Lung (tissue), 13 donors: ENCODE results near the gene ZNF107. TPM values are rescaled to one million over a fixed set of nuclear protein-coding genes. Genes with fewer than 3 reads are reported as not detected.

Experiments
- ATAC-seq: fragments of 200-7000 bp; cut with Tn5 transposase; one replicate; pipeline ENCODE4 v1.9.1; 2020; ENCODE audit warnings: moderate number of reproducible peaks; ENCODE audit not compliant: insufficient read depth, low FRiP score
- DNase-seq, 3 donors: peaks; one replicate each; pipeline ENCODE4 v3.0.0-alpha.2; 2013 to 2017
- H3K27ac ChIP-seq, 2 donors: one replicate each; pipeline ENCODE4 v1.5.1; 2013; ENCODE audit warnings: mild to moderate bottlenecking in 2 of 2, moderate library complexity in 2 of 2, control low read depth in 1 of 2, inconsistent platforms in 1 of 2, low read depth in 1 of 2, low read length in 1 of 2
- H3K27me3 ChIP-seq, 3 donors: one replicate each; pipeline ENCODE4 v1.5.1; 2013; ENCODE audit warnings: low read length in 2 of 3; ENCODE audit not compliant: control insufficient read depth in 3 of 3, insufficient read depth in 3 of 3
- H3K36me3 ChIP-seq, 4 donors: one replicate each; pipeline ENCODE4 v1.5.1; 2013; ENCODE audit warnings: low read length in 4 of 4, mild to moderate bottlenecking in 1 of 4, moderate library complexity in 1 of 4; ENCODE audit not compliant: control insufficient read depth in 4 of 4, insufficient read depth in 4 of 4
- H3K4me1 ChIP-seq, 5 donors: one replicate each; pipeline ENCODE4 v1.5.1; 2013; ENCODE audit warnings: low read length in 5 of 5, mild to moderate bottlenecking in 2 of 5, moderate library complexity in 1 of 5; ENCODE audit not compliant: control insufficient read depth in 5 of 5, insufficient read depth in 5 of 5
- H3K4me3 ChIP-seq: one replicate; pipeline ENCODE4 v1.5.1; 2013; ENCODE audit warnings: mild to moderate bottlenecking, control low read depth, moderate library complexity
- H3K9ac ChIP-seq, 2 donors: one replicate each; pipeline ENCODE4 v1.5.1; 2013; ENCODE audit warnings: low read length in 2 of 2, control low read depth in 1 of 2; ENCODE audit not compliant: insufficient read depth in 1 of 2
- H3K9me3 ChIP-seq, 4 donors: one replicate each; pipeline ENCODE4 v1.5.1; 2013; ENCODE audit warnings: low read length in 3 of 4, mild to moderate bottlenecking in 1 of 4, moderate library complexity in 1 of 4; ENCODE audit not compliant: control insufficient read depth in 4 of 4, insufficient read depth in 3 of 4
- CTCF ChIP-seq: IDR thresholded peaks from 2 replicates; pipeline ENCODE4 v1.5.1; 2012; ENCODE audit warnings: mild to moderate bottlenecking; ENCODE audit errors: control extremely low read depth, extremely low read depth
- WGBS, 2 donors: extraction: QIAGEN DNeasy Blood & Tissue Kit; methylation state at CpG; one replicate each; pipeline ENCODE4 v1.1.7; 2013; 5-methylcytosine and 5-hydroxymethylcytosine counted together
- polyA plus RNA-seq, 2 donors: library from polyadenylated mRNA; stranded (reverse); fragments of 200-250 nt; gene quantifications; one replicate each; pipeline ENCODE4 v1.2.1, GENCODE V29; 2013
- small RNA-seq: library from RNA; depleted of rRNA; stranded (forward); fragments of <200 nt; gene quantifications from one replicate; pipeline ENCODE3, GENCODE V24; 2014; ENCODE audit warnings: low replicate concordance
- total RNA-seq, 2 donors: library from RNA; depleted of rRNA in 1 of 2; stranded (reverse); fragments of >200 nt in 1 of 2; gene quantifications; one replicate each; pipeline ENCODE4 v1.2.1, GENCODE V29; 2014 to 2021
- donor health status: control.
- donor health status: control.
- donor health status: Bipolar disorder and iron deficiency.
- donor health status: healthy.
- donor health status: DM: yes; HTN: yes; CAD: no.

Gene ZNF107
- total and polyA plus RNA-seq, 4 donors, result 1.3 to 9.0 (median 3.1) TPM

- DNase-seq, result peak in 1 of 3 donors; percentile 8
- 71 to 77% methylated on average over 3 of the region's 3 CpGs for WGBS, 2 donors
- TF ChIP-seq CTCF, result no peak
- ATAC-seq, result no peak
- Histone ChIP-seq H3K4me3 (no peak overlapping the region), H3K27me3 (no peaks in the 10 kb centered on the region), H3K9ac (no peak overlapping the region), H3K36me3 (no peaks in the 10 kb centered on the region), H3K9me3 (no peaks in the 10 kb centered on the region), H3K27ac (no peak overlapping the region), H3K4me1 (no peaks in the 10 kb centered on the region)
Observed at GRCh38 chr7:64758151-64758550, 92.2 kb downstream of the ZNF107 start.

Small RNA genes lying within 50 kb of the gene (small RNA-seq; reads per million reads assigned to genes)
- gene MIR6839, result not detected

Other genes with a start within 250 kb of the ZNF107 start
- gene ZNF680, start 103.1 kb upstream of the ZNF107 start, total RNA-seq, result 10 to 100 TPM; 11.1 to 42.0 TPM
- gene ZNF680, start 103.1 kb upstream of the ZNF107 start, polyA plus RNA-seq, result 1 to 10 TPM; 3.2 to 4.5 TPM
- 10 to 100 TPM in 1 of 2 donors, 1 to 10 TPM in 1; 4.6 to 18.6 TPM for gene ZNF138, start 128.3 kb downstream of the ZNF107 start, total RNA-seq
- gene ZNF138, start 128.3 kb downstream of the ZNF107 start, polyA plus RNA-seq, result 1 to 10 TPM; 2.1 to 5.9 TPM
- gene ZNF273, start 237.1 kb downstream of the ZNF107 start, total RNA-seq, result 10 to 100 TPM; 12.4 to 15.7 TPM
- gene ZNF273, start 237.1 kb downstream of the ZNF107 start, polyA plus RNA-seq, result 1 to 10 TPM; 3.0 to 5.0 TPM